ENCODE data around the gene IMMP2L.

IMMP2L gene

GRCh38 chr7:110988348-110988747 lies 573.9 kb downstream of the IMMP2L start:
- no peaks in the 10 kb centered on the region for H3K9me3 ChIP-seq (ENCODE audit: severe bottlenecking)
- no peak for ATAC-seq (ENCODE audit: low read depth)
- no peaks in the 10 kb centered on the region for H3K36me3 ChIP-seq (ENCODE audit: low read depth)
- no peak for TF ChIP-seq CTCF (IDR thresholded peaks at IDR 0.05; ENCODE audit: poor library complexity, severe bottlenecking)
- no peaks in the 10 kb centered on the region for H3K27me3 ChIP-seq (ENCODE audit: insufficient read depth, poor library complexity, severe bottlenecking)
- no peaks in the 10 kb centered on the region for H3K4me1 ChIP-seq (ENCODE audit: insufficient read depth, poor library complexity, severe bottlenecking)
- no peak overlapping the region for H3K4me3 ChIP-seq (ENCODE audit: severe bottlenecking)
- no peak overlapping the region for H3K27ac ChIP-seq (ENCODE audit: poor library complexity, severe bottlenecking)
- DNase-seq (ENCODE audit: low spot score), result no peak

- TF ChIP-seq CTCF (IDR thresholded peaks at IDR 0.05; ENCODE audit: poor library complexity, severe bottlenecking), result no peak
- no peak for ATAC-seq (ENCODE audit: low read depth)
- H3K4me1 ChIP-seq (ENCODE audit: insufficient read depth, poor library complexity, severe bottlenecking), result no peaks in the 10 kb centered on the region
- H3K27ac ChIP-seq (ENCODE audit: poor library complexity, severe bottlenecking), result no peak overlapping the region
- no peaks in the 10 kb centered on the region for H3K27me3 ChIP-seq (ENCODE audit: insufficient read depth, poor library complexity, severe bottlenecking)
- no peak overlapping the region for H3K4me3 ChIP-seq (ENCODE audit: severe bottlenecking)
- H3K36me3 ChIP-seq (ENCODE audit: low read depth), result no peaks in the 10 kb centered on the region
- no peaks in the 10 kb centered on the region for H3K9me3 ChIP-seq (ENCODE audit: severe bottlenecking)
- DNase-seq (ENCODE audit: low spot score), result no peak
Observed at GRCh38 chr7:110987127-110987693, 575.1 kb downstream of the IMMP2L start.

DNA sequence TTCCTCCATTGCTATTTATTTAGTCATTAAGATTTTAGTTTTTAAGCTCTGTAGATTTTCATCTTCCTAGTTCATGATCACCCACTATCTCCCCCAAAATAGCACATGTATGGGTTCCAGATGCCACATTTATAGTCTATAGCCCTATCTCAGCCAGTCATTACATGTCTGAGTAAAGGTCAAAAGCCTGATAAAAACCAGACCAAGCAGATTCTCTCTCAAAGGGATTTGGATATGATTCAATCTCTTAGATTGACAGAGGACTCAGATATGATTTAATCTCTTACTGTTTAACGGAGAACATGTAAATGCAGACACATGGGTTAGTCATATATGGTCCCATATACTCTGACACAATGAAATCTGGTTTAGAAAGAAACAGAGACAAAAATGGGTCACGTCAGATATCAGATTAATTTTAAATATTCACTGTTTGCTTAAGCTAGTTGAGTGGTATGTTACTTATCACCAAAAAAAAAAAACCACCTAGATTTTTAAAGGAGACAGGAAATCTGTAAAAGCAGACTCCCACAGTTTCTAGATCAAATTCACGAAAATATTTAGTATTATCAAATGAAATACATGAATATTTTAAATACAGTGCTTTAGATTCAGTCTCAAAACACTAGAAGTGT lies 578.4 kb downstream of the IMMP2L start:
- ATAC-seq (ENCODE audit: low read depth) (no peak), DNase-seq (ENCODE audit: low spot score) (no peak)
- Histone ChIP-seq H3K27me3 (ENCODE audit: insufficient read depth, poor library complexity, severe bottlenecking) (no peaks in the 10 kb centered on the region), H3K4me3 (ENCODE audit: severe bottlenecking) (no peak overlapping the region), H3K36me3 (ENCODE audit: low read depth) (no peaks in the 10 kb centered on the region), H3K4me1 (ENCODE audit: insufficient read depth, poor library complexity, severe bottlenecking) (no peaks in the 10 kb centered on the region), H3K9me3 (ENCODE audit: severe bottlenecking) (no peaks in the 10 kb centered on the region), H3K27ac (ENCODE audit: poor library complexity, severe bottlenecking) (no peak overlapping the region)
- TF ChIP-seq CTCF (IDR thresholded peaks at IDR 0.05; ENCODE audit: poor library complexity, severe bottlenecking), result no peak

- Histone ChIP-seq H3K4me3 (ENCODE audit: severe bottlenecking) (no peak overlapping the region), H3K4me1 (ENCODE audit: insufficient read depth, poor library complexity, severe bottlenecking) (no peaks in the 10 kb centered on the region), H3K27ac (ENCODE audit: poor library complexity, severe bottlenecking) (no peak overlapping the region), H3K27me3 (ENCODE audit: insufficient read depth, poor library complexity, severe bottlenecking) (no peaks in the 10 kb centered on the region), H3K9me3 (ENCODE audit: severe bottlenecking) (no peaks in the 10 kb centered on the region), H3K36me3 (ENCODE audit: low read depth) (no peaks in the 10 kb centered on the region)
- no peak for TF ChIP-seq CTCF (IDR thresholded peaks at IDR 0.05; ENCODE audit: poor library complexity, severe bottlenecking)
- no peak for DNase-seq (ENCODE audit: low spot score)
- ATAC-seq (ENCODE audit: low read depth), result no peak
Observed at GRCh38 chr7:110977127-110977737, 585.1 kb downstream of the IMMP2L start.

DNA sequence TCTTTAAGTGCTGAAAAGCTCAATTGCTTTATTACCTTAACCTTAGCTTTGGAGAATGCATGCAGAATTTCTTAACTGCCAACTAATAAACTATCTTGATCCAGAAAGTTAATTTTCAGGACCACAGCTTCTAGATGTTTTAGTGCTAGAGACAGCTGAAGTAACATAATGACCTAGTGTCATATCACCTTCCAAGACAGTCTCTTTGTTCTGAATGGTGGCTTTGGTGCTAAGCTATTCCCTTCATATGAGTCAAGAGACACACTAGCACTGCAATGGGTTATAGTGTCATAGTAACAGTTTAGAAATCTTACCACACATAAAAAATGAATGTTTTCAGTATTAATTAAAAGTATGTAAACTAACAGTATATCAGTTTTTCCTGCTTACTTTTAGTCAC lies 586.8 kb downstream of the IMMP2L start:
- ATAC-seq (ENCODE audit: low read depth), result no peak
- no peaks in the 10 kb centered on the region for H3K9me3 ChIP-seq (ENCODE audit: severe bottlenecking)
- TF ChIP-seq CTCF (IDR thresholded peaks at IDR 0.05; ENCODE audit: poor library complexity, severe bottlenecking), result no peak
- no peaks in the 10 kb centered on the region for H3K4me1 ChIP-seq (ENCODE audit: insufficient read depth, poor library complexity, severe bottlenecking)
- H3K4me3 ChIP-seq (ENCODE audit: severe bottlenecking), result no peak overlapping the region
- DNase-seq (ENCODE audit: low spot score), result no peak
- H3K27ac ChIP-seq (ENCODE audit: poor library complexity, severe bottlenecking), result no peak overlapping the region
- no peaks in the 10 kb centered on the region for H3K36me3 ChIP-seq (ENCODE audit: low read depth)
- no peaks in the 10 kb centered on the region for H3K27me3 ChIP-seq (ENCODE audit: insufficient read depth, poor library complexity, severe bottlenecking)

All from RWPE2 (cell line).